Mesendoderm (in vitro differentiated cells): ENCODE data around the gene SYCN.

Experiments
- DNase-seq: peaks from one replicate; pipeline ENCODE4 v3.0.0; 2013
- H2AK5ac ChIP-seq: 2 replicates; pipeline ENCODE4 v1.6.1; 2013; ENCODE audit warnings: low read length, inconsistent platforms
- H2BK120ac ChIP-seq: 2 replicates; pipeline ENCODE4 v1.6.1; 2013; ENCODE audit warnings: low read depth, mild to moderate bottlenecking, low read length, moderate library complexity, mixed read lengths
- H2BK15ac ChIP-seq: replicated peaks from 2 replicates; pipeline ENCODE4 v1.6.1; 2013; ENCODE audit warnings: low read depth, mild to moderate bottlenecking, moderate library complexity
- H2BK5ac ChIP-seq: 2 replicates; pipeline ENCODE4 v1.6.1; 2013; ENCODE audit warnings: low read length, inconsistent platforms
- H3K18ac ChIP-seq: 2 replicates; pipeline ENCODE4 v1.6.1; 2013; ENCODE audit warnings: mild to moderate bottlenecking, low read length, mixed read lengths
- H3K23ac ChIP-seq: one replicate; pipeline ENCODE4 v1.6.1; 2013; ENCODE audit warnings: low read length
- H3K27ac ChIP-seq: 2 replicates; pipeline ENCODE4 v1.5.1; 2013; ENCODE audit warnings: low read depth, mild to moderate bottlenecking, inconsistent platforms, low read length, moderate library complexity
- H3K27me3 ChIP-seq: 2 replicates; pipeline ENCODE4 v1.6.1; 2013; ENCODE audit warnings: low read length, control low read depth, mild to moderate bottlenecking, inconsistent platforms; ENCODE audit not compliant: insufficient read depth, poor library complexity
- H3K36me3 ChIP-seq: 2 replicates; pipeline ENCODE4 v1.6.1; 2013; ENCODE audit warnings: low read length, inconsistent platforms; ENCODE audit not compliant: control insufficient read depth, insufficient read depth
- H3K4ac ChIP-seq: one replicate; pipeline ENCODE4 v1.6.1; 2013; ENCODE audit warnings: low read depth, mild to moderate bottlenecking, low read length, moderate library complexity
- H3K4me1 ChIP-seq: 2 replicates; pipeline ENCODE4 v1.6.1; 2013; ENCODE audit warnings: low read depth, low read length, inconsistent platforms; ENCODE audit not compliant: control insufficient read depth
- H3K4me2 ChIP-seq: 2 replicates; pipeline ENCODE4 v1.6.1; 2013; ENCODE audit warnings: low read length
- H3K4me3 ChIP-seq: 2 replicates; pipeline ENCODE4 v1.5.1; 2013; ENCODE audit warnings: mild to moderate bottlenecking, low read length
- H3K56ac ChIP-seq: one replicate; pipeline ENCODE4 v1.6.1; 2013; ENCODE audit warnings: low read length
- H3K79me1 ChIP-seq: 2 replicates; pipeline ENCODE4 v1.6.1; 2013; ENCODE audit warnings: low read length, inconsistent platforms
- H3K79me2 ChIP-seq: 2 replicates; pipeline ENCODE4 v1.6.1; 2013; ENCODE audit warnings: mild to moderate bottlenecking, low read length; ENCODE audit not compliant: control insufficient read depth, insufficient read depth
- H3K9ac ChIP-seq: 2 replicates; pipeline ENCODE4 v1.6.1; 2013; ENCODE audit warnings: low read length, inconsistent platforms
- H4K5ac ChIP-seq: one replicate; pipeline ENCODE4 v1.6.1; 2013; ENCODE audit warnings: low read length
- H4K8ac ChIP-seq: one replicate; pipeline ENCODE4 v1.6.1; 2013; ENCODE audit warnings: low read depth, mild to moderate bottlenecking, control low read depth, low read length, moderate library complexity
- WGBS: extraction: QIAGEN DNeasy Blood & Tissue Kit; methylation state at CpG from one replicate; pipeline ENCODE4 v1.1.7; 2013; ENCODE audit warnings: low lambda C conversion rate, missing lambda C conversion rate; ENCODE audit not compliant: insufficient coverage; ENCODE audit errors: extremely low coverage; 5-methylcytosine and 5-hydroxymethylcytosine counted together

SYCN gene

GRCh38 chr19:39165857-39166256, 38.2 kb downstream of the SYCN start:
- Histone ChIP-seq H2BK120ac (no peak overlapping the region), H3K4me1 (peaks cover 2% of the 10 kb centered on the region), H3K23ac (no peak overlapping the region), H3K56ac (no peak overlapping the region), H3K4me3 (no peak overlapping the region), H3K79me1 (peaks cover 9% of the 10 kb centered on the region), H3K4me2 (no peak overlapping the region), H3K36me3 (no peaks in the 10 kb centered on the region), H3K27me3 (no peaks in the 10 kb centered on the region), H3K79me2 (no peaks in the 10 kb centered on the region), H3K9ac (no peak overlapping the region), H3K4ac (no peak overlapping the region), H4K8ac (no peak overlapping the region), H4K5ac (no peak overlapping the region), H3K18ac (no peak overlapping the region), H2BK5ac (no peak overlapping the region), H3K27ac (no peak overlapping the region), H2AK5ac (no peak overlapping the region), H2BK15ac (no peak overlapping the region)
- no CpG with 5 or more reads among the region's 7 CpGs for WGBS
- DNase-seq: no peak

GRCh38 chr19:39164289-39164688, 39.8 kb downstream of the SYCN start:
- DNase-seq: no peak
- no peaks in the 10 kb centered on the region for H3K79me2 ChIP-seq
- no peaks in the 10 kb centered on the region for H3K27me3 ChIP-seq
- no peak overlapping the region for H2BK120ac ChIP-seq
- H3K4me2 ChIP-seq: no peak overlapping the region
- H3K9ac ChIP-seq: no peak overlapping the region
- H3K56ac ChIP-seq: no peak overlapping the region
- H2BK5ac ChIP-seq: no peak overlapping the region
- no peaks in the 10 kb centered on the region for H3K36me3 ChIP-seq
- H3K23ac ChIP-seq: no peak overlapping the region
- H3K79me1 ChIP-seq: peaks cover 9% of the 10 kb centered on the region
- WGBS: no CpG with 5 or more reads among the region's 6 CpGs
- H3K27ac ChIP-seq: no peak overlapping the region
- no peak overlapping the region for H4K5ac ChIP-seq
- H3K4me1 ChIP-seq: peaks cover 2% of the 10 kb centered on the region
- H3K4ac ChIP-seq: no peak overlapping the region
- H2AK5ac ChIP-seq: no peak overlapping the region
- no peak overlapping the region for H4K8ac ChIP-seq
- H2BK15ac ChIP-seq: no peak overlapping the region
- H3K18ac ChIP-seq: no peak overlapping the region
- no peak overlapping the region for H3K4me3 ChIP-seq

GRCh38 chr19:39163621-39164020, 40.4 kb downstream of the SYCN start:
- no peak overlapping the region for H2AK5ac ChIP-seq
- H3K36me3 ChIP-seq: no peaks in the 10 kb centered on the region
- H3K18ac ChIP-seq: no peak overlapping the region
- H4K8ac ChIP-seq: no peak overlapping the region
- H3K4me3 ChIP-seq: no peak overlapping the region
- H3K56ac ChIP-seq: no peak overlapping the region
- DNase-seq: no peak
- H3K23ac ChIP-seq: no peak overlapping the region
- H3K79me2 ChIP-seq: peaks cover 1% of the 10 kb centered on the region
- H3K4ac ChIP-seq: no peak overlapping the region
- no peak overlapping the region for H2BK120ac ChIP-seq
- no peak overlapping the region for H3K27ac ChIP-seq
- peaks cover 2% of the 10 kb centered on the region for H3K4me1 ChIP-seq
- H2BK5ac ChIP-seq: no peak overlapping the region
- peaks cover 13% of the 10 kb centered on the region for H3K79me1 ChIP-seq
- WGBS: no CpG with 5 or more reads among the region's 9 CpGs
- H4K5ac ChIP-seq: no peak overlapping the region
- no peak overlapping the region for H3K9ac ChIP-seq
- H3K27me3 ChIP-seq: no peaks in the 10 kb centered on the region
- no peak overlapping the region for H2BK15ac ChIP-seq
- no peak overlapping the region for H3K4me2 ChIP-seq

- Histone ChIP-seq H3K79me2 (peaks cover 6% of the 10 kb centered on the region), H3K4me1 (peaks cover 2% of the 10 kb centered on the region), H3K18ac (no peak overlapping the region), H2AK5ac (no peak overlapping the region), H3K36me3 (no peaks in the 10 kb centered on the region), H4K8ac (no peak overlapping the region), H4K5ac (no peak overlapping the region), H3K23ac (no peak overlapping the region), H3K4me3 (no peak overlapping the region), H3K79me1 (peaks cover 18% of the 10 kb centered on the region), H3K4me2 (no peak overlapping the region), H3K27me3 (no peaks in the 10 kb centered on the region), H3K56ac (no peak overlapping the region), H3K4ac (no peak overlapping the region), H3K9ac (no peak overlapping the region), H2BK5ac (no peak overlapping the region), H2BK15ac (no peak overlapping the region), H3K27ac (no peak overlapping the region), H2BK120ac (no peak overlapping the region)
- DNase-seq: no peak
- WGBS: no CpG with 5 or more reads among the region's 15 CpGs
Observed at GRCh38 chr19:39162441-39163043, 41.5 kb downstream of the SYCN start.

DNA sequence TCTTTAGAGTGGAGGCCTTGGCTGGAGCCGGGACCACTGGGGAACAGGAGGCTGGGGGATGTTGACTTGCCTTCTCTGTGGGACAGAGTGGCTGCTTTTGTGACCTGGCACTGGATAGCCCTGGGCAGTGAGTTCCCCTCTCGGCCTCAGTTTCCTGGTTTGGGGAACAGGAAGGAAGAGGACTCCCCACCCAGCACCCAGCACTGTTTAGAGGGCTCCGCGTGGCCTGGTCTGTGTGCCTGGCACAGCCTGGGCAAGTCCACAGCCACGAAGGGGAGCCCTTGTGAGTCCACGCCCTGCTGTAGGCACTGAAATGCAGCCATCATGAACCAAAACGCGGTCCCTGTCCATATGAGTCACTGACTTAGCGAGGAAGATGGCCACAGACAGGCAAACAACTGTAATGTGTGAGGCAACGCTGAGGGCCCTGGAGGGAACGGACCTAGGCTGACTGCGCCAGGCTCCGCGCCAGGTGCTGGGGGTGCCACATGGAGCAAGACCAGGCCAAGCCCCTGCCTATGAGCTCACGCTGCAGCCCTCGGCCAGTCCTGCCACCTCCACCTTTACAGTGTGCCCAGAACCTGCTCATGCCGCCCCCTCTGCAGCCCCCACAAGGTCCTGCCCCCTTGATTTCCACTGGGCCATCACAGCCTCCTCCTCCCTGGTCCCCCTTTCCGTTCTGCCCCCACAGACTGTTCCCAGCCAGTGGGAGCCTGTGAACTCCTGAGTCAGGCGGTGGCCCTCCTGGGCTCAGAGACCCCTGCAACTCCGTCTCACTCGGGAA, 43.0 kb downstream of the SYCN start:
- no CpG with 5 or more reads among the region's 21 CpGs for WGBS
- H3K4ac ChIP-seq: no peak overlapping the region
- H2BK120ac ChIP-seq: no peak overlapping the region

More for the DNA sequence above, 43.0 kb downstream of the SYCN start:
- Histone ChIP-seq H3K79me2 (peaks cover 14% of the 10 kb centered on the region), H4K8ac (no peak overlapping the region), H3K56ac (no peak overlapping the region), H3K4me1 (no peaks in the 10 kb centered on the region), H3K27me3 (no peaks in the 10 kb centered on the region), H3K36me3 (no peaks in the 10 kb centered on the region), H2BK15ac (no peak overlapping the region), H3K18ac (no peak overlapping the region), H3K23ac (no peak overlapping the region), H2AK5ac (no peak overlapping the region), H2BK5ac (no peak overlapping the region), H3K4me2 (no peak overlapping the region), H3K4me3 (no peak overlapping the region), H4K5ac (no peak overlapping the region), H3K9ac (no peak overlapping the region), H3K79me1 (peaks cover 24% of the 10 kb centered on the region), H3K27ac (no peak overlapping the region)
- DNase-seq: no peak
